ENCODE data around the gene NCOA7.

GRCh38 chr6:125759184-125759902 is 31.4 kb upstream of the NCOA7 start:
- TF ChIP-seq, protein P1, sequence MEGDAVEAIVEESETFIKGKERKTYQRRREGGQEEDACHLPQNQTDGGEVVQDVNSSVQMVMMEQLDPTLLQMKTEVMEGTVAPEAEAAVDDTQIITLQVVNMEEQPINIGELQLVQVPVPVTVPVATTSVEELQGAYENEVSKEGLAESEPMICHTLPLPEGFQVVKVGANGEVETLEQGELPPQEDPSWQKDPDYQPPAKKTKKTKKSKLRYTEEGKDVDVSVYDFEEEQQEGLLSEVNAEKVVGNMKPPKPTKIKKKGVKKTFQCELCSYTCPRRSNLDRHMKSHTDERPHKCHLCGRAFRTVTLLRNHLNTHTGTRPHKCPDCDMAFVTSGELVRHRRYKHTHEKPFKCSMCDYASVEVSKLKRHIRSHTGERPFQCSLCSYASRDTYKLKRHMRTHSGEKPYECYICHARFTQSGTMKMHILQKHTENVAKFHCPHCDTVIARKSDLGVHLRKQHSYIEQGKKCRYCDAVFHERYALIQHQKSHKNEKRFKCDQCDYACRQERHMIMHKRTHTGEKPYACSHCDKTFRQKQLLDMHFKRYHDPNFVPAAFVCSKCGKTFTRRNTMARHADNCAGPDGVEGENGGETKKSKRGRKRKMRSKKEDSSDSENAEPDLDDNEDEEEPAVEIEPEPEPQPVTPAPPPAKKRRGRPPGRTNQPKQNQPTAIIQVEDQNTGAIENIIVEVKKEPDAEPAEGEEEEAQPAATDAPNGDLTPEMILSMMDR (IDR thresholded peaks at IDR 0.05; ENCODE audit: low read length) = no peak
- TF ChIP-seq EZH2 (optimal IDR thresholded peaks at IDR 0.05; ENCODE audit: low read depth, low read length) (no peak), EZH2phosphoT487 (IDR thresholded peaks at IDR 0.05; ENCODE audit: low read length) (no peak)

Measured in MM.1S (cell line).